HG02943 (cell line): ENCODE results near the gene MALRD1.

ENCODE experiments used
- ATAC-seq: cut with Tn5 transposase; IDR thresholded peaks from one replicate; pipeline ENCODE4 v1.9.1; 2021; ENCODE audit warnings: mild to moderate bottlenecking, low read depth, moderate library complexity; ENCODE audit not compliant: unreplicated experiment

MALRD1 gene

GRCh38 chr10:19329475-19329874 lies 280.9 kb downstream of the MALRD1 start:
- ATAC-seq, result no peak

DNA sequence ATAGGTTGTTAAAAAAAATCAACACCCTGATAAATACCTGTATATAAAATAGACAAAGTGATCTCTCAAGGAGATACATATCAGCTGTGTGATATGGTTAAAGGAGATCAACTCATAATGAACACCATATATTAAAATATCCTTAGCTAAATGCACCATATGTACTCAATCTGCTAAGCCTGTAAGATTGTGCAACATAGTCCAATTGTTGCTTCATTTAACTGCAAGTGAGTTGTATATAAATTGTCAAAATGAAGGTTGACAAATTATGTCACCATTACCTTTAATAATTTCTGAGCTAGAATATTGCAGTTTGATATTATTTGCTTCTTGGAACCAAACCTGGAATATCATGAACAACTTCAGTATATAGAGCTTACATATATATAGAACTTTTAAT lies 283.7 kb downstream of the MALRD1 start:
- no peak for ATAC-seq

DNA sequence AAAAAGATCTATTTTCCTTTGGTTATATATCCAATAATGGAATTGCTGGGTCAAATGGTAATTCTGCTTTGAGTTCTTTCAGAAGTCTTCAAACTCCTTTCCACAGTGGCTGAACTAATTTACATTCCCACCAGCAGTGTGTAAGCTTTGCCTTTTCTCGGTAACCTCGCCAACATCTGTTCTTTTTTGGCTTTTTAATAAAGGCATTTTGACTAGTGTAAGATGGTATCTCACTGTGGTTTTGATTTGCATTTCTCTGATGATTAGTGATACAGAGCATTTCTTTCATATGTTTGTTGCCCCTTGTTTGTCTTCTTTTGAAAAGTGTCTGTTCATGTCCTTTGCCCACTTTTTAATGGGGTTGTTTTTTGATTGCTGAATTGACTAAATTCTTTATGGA lies 285.0 kb downstream of the MALRD1 start:
- ATAC-seq, result no peak

DNA sequence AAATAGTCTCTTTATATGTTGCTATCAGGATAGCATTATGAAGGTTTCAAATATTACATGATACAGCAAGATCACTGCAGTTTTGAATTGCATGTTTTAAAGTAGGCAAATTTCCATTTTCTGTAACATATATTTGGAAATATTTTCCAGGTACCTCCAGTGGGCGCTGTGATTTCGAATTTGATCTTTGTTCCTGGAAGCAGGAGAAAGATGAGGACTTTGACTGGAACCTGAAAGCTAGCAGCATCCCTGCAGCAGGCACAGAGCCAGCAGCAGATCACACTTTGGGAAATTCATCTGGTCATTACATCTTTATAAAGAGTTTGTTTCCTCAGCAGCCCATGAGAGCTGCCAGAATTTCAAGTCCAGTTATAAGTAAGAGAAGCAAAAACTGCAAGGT lies 299.0 kb downstream of the MALRD1 start:
- ATAC-seq, result no peak

- no peak for ATAC-seq
Observed at GRCh38 chr10:19367176-19367575, 318.6 kb downstream of the MALRD1 start.

DNA sequence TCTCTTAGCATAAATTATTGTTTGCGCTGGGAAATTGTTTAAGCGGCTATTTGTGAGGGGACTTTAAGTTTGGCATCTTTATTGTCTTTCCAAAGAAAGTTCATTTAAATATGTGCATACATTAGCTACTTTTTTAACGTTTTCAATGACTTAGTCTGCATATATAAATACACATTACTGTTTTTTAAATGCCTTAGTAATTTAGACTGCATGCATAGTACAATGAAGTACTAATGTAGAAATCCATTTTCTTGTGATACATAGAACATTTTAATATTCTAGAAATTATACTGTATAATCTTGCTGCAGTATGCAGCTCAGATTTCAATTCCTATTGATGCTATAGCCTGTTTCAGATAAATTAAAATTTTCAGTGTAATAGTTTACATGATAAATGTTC lies 325.4 kb downstream of the MALRD1 start:
- ATAC-seq, result no peak

DNA sequence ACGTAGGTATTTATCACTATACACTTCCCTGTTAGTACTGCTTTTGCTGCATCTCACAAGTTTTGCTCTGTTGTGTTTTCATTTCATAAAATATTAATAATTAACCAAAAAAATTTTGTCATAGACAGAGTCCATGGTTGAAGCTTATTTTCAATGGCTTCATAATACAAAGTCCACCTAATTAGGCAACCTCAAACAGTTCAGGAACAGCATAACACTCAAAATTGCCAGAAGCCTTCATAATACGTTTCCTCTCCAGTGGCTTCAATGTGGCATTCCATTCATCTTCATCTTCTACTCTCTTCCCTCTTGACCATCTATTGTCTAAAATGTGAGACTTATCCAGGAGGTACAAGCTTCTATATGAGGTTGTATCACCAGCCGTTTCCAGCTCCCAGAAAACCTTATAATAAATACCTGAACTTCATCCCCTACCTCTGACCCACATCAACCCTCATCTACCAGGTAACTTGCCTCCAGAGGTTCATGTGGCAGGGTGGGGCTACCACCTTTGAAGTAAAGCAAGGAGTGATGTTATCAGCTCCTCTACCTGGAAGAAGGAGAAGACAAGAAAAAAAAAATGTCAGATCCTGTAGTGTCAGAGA lies 337.3 kb downstream of the MALRD1 start:
- ATAC-seq, result no peak

DNA sequence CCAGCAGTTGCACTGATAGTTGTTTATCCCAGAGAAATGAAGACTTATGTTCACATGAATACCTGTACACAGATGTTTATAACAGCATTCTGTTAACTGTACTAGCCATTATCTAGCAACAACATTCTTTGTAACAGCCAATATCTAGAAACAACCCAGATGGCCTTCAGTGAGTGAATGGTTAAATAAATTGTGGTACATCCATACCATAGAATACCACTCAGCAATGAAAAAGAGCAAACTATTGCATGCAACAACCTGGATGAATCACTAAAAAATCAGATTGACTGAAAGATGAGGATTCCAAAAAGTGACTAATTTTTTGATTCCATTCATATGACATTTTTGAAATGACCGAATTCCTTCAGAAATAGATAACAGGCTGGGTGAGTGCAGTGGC lies 360.3 kb downstream of the MALRD1 start:
- ATAC-seq, result no peak

GRCh38 chr10:19411119-19411518 lies 362.5 kb downstream of the MALRD1 start:
- ATAC-seq, result no peak

DNA sequence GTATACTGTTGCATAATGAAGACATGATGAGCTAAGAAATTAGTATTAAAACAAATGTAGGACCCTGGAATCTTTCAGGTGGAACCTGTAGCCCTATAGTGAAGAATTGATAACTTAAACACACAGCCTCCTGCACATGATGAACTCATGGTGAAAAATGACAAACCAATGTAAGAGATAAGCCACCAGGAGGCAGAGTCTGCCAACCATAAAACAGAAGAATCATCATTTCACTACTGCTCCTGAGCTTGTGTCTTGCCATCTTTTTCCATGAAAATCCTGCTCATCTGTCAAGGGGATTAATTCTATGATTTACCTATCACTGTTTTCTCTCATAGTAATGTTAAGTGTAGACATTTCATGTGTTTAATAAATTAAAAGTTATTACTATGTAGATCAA lies 363.9 kb downstream of the MALRD1 start:
- ATAC-seq, result no peak

DNA sequence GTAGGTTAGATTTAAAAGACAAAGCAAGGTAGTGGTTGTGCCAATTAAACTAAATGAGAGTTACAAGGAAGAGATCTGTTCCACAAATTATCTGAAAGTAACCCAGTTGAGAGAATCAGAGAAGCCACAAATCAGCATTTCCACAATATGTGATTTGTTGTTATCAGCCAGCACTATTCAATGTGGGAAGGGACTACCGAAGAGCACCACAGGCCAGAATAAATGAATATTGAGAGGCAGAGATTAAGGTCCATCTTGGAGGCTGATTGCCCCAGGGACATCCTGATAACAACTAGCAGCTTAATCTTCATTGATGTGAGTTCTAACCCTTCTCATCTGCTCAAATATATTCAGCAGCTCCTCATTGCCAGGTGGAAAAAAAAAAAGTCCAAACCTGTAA lies 367.6 kb downstream of the MALRD1 start:
- no peak for ATAC-seq

GRCh38 chr10:19417740-19418139 lies 369.1 kb downstream of the MALRD1 start:
- no peak for ATAC-seq

GRCh38 chr10:19421674-19422073 lies 373.1 kb downstream of the MALRD1 start:
- no peak for ATAC-seq

DNA sequence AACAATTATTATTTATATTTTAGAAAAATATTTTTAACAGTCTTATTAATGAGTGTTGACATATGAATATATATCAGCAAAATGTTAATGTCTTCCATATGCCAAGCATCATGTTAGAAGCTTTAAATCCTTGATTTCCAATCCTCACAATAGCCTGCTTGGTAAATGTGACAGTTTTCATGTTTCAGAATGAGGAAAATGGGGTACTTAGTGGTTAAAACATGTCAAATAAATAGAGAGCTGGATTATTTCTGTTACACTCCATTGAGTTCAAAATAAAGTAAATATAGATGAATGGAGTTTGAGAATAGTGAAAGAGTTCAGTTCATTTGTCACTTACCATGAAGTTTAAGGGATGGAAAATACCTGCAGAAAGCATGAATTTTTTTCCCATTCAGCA lies 377.4 kb downstream of the MALRD1 start:
- no peak for ATAC-seq

DNA sequence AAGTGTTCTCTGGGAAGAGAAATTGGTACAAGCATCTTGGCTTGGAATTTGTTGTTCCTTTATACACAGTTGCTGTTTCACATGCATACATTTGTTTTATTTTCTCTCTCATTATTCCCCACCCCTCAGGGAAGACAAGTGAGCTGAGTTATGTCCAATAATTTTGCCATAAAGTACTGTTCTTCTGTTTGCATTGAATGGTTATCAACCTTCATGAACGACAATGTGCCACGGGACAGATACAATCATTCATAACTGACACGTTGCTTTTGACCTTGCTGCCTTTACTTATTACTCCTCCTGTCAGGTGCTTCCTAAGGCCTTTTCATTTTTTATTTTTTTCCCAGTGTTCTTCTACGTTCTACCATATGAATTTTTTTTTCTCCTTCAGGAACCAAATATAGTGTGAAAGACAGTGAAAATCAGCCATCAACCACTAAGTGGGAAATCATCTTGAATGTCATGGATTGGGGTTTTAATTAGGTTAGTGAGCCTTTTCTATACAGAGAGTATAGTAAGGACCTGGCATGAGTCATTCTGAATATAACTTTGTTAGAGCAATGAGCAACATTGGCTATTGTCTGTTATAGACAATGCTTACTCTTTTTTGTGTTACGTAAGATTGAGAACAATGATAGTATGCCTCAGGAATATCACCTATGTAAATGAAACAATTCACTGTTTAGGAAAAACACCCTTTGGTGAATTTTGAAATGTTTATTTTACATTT lies 383.2 kb downstream of the MALRD1 start:
- no peak for ATAC-seq

GRCh38 chr10:19449860-19450259 lies 401.3 kb downstream of the MALRD1 start:
- no peak for ATAC-seq

DNA sequence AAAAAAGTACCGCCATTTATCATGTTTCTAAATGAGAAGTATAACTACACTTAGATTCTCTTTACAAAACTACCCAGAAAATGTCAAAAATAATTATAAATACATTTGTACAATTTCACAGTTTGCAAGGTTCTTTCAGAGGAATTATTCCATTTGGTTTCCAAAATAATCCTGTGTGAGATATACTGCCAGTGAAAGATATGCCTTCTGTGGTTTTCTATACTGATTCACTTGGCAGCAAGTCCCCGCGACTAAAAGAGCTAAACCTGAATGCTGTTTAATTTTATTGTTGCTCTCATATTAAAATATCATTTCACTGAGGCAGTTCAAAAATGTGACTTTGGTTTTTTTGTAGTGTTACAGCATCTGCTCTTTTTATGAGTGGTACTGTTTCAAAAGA lies 402.8 kb downstream of the MALRD1 start:
- ATAC-seq, result no peak

GRCh38 chr10:19451937-19452336 lies 403.3 kb downstream of the MALRD1 start:
- ATAC-seq, result no peak

GRCh38 chr10:19453967-19454366 lies 405.4 kb downstream of the MALRD1 start:
- no peak for ATAC-seq

- no peak for ATAC-seq
Observed at GRCh38 chr10:19461588-19461987, 413.0 kb downstream of the MALRD1 start.

GRCh38 chr10:19466709-19467108 lies 418.1 kb downstream of the MALRD1 start:
- ATAC-seq, result no peak

DNA sequence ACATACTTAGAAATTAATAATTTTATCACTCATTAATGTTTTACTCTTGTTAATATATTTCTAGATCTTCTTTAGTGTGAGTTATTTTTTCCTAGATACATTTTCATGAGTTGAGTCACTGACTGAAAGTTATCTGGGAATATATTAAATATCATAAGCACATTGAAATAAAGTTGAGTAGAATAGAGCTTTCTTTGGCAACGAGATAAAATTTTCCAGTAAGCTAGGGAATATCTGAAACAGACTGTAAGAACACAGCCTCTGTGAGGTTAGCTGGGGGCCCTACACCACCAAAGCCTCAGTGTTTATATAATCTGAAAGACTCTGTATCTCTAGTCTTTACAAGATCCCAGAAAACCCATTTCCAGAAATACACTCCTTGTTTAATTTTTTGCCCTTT lies 419.8 kb downstream of the MALRD1 start:
- ATAC-seq, result no peak
